ENCODE data around the gene MAP3K2.

DNA sequence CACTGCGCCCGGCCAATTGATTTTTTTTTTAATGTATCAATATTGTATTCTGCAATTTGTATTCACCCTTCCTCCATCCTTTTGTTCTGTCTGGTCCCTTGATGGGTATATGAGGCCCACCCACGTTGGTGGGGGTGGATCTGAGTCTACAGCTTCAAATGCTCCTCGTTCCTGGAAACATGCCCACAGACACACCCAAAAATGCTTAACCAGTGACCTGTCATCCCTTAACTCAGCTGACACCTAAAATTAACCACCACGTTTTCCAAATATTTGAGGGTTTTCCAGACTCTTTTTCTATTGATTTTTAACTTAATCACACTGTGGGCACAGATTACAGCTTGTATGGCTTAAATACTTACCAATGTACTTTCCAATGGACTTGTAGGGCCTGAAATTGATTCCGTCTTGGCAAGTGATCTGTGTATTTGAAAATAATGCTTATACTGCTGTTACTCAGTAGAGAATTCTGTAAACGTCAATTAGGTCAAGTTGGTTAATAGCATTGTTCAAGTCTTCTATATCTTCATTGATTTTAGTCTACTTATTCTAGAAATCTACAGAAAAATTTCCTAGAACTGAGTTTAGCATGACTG is 133.3 kb downstream of the MAP3K2 start:
- TF ChIP-seq, protein P1, sequence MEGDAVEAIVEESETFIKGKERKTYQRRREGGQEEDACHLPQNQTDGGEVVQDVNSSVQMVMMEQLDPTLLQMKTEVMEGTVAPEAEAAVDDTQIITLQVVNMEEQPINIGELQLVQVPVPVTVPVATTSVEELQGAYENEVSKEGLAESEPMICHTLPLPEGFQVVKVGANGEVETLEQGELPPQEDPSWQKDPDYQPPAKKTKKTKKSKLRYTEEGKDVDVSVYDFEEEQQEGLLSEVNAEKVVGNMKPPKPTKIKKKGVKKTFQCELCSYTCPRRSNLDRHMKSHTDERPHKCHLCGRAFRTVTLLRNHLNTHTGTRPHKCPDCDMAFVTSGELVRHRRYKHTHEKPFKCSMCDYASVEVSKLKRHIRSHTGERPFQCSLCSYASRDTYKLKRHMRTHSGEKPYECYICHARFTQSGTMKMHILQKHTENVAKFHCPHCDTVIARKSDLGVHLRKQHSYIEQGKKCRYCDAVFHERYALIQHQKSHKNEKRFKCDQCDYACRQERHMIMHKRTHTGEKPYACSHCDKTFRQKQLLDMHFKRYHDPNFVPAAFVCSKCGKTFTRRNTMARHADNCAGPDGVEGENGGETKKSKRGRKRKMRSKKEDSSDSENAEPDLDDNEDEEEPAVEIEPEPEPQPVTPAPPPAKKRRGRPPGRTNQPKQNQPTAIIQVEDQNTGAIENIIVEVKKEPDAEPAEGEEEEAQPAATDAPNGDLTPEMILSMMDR (IDR thresholded peaks at IDR 0.05): no peak
- TF ChIP-seq POLR2AphosphoS5 (IDR thresholded peaks at IDR 0.05; ENCODE audit: insufficient read depth in 1 of 2, low read depth in 1 of 2): no peak
- no peak for TF ChIP-seq POLR2A (IDR thresholded peaks at IDR 0.05)
